GM18867 (cell line): ENCODE measurements around the gene GALNT12.
A peak's percentile ranks its signal among the peaks of the same experiment; 100 is the strongest.

ENCODE experiments used
- ATAC-seq: cut with Tn5 transposase; IDR thresholded peaks from one replicate; pipeline ENCODE4 v1.9.1; 2021; ENCODE audit warnings: mild to moderate bottlenecking, moderate library complexity; ENCODE audit not compliant: unreplicated experiment

GALNT12 gene

GRCh38 chr9:98807070-98807813 lies at the start of gene GALNT12:
TSS of gene GALNT12 (plus strand) at chr9:98807670. CDS start at chr9:98807699, 29 bp downstream.
- ATAC-seq: peak; percentile 56

GRCh38 chr9:98760231-98760630 lies 47.2 kb upstream of the GALNT12 start:
- ATAC-seq: no peak

- no peak for ATAC-seq
Measured at GRCh38 chr9:98763986-98764745, 43.3 kb upstream of the GALNT12 start.

- ATAC-seq: no peak
Measured at GRCh38 chr9:98765256-98765655, 42.2 kb upstream of the GALNT12 start.

DNA sequence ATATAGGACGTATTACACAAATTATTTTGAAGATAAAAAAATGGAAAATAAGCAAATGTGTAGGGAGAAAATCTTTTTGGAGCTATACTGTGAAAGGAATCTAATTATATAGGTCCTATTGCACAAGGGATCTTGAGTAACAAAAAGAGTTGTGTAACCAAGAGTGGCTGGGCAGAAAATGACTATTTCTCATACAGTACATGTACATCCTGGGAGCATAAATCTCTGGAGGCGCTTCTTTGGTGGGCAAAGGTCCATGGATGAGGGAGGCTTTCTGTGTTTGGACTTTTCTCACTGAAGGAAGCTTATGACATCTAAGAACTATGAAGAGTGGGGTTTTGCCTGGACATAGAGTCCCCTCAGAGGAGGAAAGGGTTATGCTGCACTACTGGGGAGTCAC lies 40.9 kb upstream of the GALNT12 start:
- ATAC-seq: no peak

DNA sequence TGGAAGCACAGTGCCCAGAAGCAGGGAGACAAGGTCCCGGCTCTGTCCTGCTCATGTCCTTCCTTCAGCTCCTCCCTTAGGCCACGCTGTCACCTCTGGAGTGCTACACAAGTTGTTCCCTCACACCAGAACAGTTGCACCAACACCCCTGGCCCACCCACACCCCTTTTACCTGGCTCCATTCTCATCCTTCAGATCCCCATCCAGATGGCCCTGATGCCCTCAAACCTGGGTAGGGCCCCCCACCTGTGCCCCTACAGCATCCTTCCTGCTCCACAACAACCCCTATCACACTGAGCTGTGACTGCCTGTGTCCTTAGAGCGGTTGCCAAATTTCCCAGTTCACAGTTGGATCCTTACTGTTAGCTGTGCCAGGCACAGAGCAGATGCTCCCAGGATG lies 40.3 kb upstream of the GALNT12 start:
- ATAC-seq: no peak

- no peak for ATAC-seq
Measured at GRCh38 chr9:98767915-98768314, 39.6 kb upstream of the GALNT12 start.

DNA sequence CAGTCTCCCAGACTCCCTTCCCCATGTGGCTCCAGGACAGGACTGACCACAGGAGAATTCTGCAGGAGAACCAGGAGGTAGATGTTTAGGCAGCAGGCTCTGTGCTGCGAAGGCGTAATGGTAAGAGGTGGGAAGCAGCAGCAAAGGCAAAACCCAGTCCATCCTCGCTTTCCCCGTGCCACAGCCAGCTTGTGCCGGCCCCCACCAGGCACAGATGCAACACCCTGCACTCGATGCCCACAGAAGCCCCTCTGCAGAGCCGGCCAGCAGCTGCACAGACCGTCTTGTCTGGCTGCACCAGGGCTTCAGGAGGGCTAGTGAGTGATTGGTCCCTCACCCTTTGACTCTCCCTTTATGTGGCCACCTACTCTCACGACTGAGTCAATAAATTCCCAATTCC lies 39.1 kb upstream of the GALNT12 start:
- ATAC-seq: no peak

DNA sequence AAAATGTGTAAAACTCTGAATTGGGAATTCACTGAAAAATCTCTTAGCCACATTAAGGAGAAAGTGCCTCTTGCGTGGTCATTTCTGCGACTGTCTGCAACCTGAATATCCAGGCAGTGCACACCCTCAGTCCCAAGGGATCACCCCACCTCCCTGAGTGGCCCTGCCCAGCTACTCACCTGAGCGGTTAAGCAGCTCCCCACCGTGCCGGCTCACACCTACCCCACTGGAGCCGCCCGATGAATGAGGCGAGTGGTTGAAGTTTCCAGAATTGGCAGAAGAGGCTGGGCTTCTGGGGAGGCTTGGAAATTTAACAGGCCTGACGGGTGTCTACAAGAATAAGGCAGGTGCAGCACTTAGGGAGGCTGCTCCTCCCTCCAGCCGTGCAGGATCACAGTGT lies 36.8 kb upstream of the GALNT12 start:
- ATAC-seq: no peak

DNA sequence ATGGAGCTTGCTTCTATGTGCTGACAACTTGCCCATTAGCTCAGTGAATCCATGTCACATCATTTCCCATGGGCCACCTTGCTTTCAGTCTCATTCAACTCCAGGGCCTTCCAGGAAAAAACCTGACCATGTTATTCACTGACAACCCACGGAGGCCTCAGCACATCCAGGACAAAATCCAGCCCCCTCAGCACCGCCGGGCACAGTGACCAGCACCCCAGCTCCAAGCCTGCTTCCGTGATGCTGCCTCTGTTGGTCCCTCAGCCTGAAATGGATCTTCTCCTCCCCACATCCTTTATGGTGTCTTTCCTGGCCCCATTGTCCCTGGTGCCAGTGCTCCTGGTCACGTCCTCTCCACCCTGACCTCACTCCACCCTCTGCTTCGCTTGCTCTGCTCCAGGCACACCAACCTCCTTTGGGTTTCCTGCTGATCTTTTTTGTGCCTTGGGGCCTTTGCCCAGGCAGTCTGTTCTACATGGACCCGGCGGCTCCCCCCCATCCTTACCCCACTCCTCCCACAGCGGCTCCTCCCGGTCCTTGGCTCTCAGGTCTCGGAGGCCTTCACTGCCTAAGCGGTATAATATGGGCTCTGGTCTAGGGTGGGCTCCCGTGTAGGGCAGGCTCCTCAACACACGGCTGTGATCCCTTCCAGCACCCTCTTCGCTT lies 36.1 kb upstream of the GALNT12 start:
- no peak for ATAC-seq

GRCh38 chr9:98772364-98773155 lies 34.9 kb upstream of the GALNT12 start:
- ATAC-seq: no peak

DNA sequence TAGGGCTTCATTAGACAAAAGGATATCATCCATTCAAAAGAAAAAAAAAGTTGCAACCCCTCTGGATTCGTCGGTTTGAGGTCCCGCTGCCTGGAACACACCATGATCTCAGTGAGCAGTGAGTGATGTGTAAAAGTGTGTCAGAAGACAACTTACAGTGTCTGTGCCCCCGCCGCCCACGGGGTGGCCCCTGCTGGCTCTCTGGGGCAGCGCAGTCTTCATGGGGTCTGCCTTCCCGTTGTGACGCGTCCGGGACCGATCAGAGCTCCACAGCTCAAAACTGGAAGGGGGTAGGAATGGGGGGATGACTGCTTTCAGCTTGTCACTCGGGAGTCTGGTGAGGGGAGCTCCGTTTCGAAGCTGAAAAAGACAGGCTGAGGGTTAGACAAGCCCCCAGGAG lies 33.7 kb upstream of the GALNT12 start:
- ATAC-seq: no peak

GRCh38 chr9:98774746-98775145 lies 32.7 kb upstream of the GALNT12 start:
- no peak for ATAC-seq

- no peak for ATAC-seq
Measured at GRCh38 chr9:98775831-98776441, 31.5 kb upstream of the GALNT12 start.

DNA sequence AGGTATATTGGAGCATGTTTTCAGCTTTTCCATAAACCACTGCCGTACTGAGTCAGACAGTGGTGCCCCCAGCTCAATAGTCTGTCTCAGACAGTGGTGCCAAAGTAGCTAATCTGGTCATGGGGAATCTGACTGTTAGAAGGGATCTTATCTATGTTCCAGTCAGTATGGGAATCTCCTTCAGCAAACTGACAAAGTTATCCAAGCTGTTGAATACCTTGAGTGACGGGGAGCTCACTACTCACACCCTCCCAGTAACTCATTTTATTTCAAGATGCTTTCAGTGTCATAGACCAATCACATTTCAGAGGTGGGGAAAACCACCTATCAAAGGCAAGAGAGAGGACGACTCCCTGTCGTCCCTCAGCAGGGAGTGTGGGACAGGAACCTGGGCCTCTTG lies 29.9 kb upstream of the GALNT12 start:
- ATAC-seq: no peak

DNA sequence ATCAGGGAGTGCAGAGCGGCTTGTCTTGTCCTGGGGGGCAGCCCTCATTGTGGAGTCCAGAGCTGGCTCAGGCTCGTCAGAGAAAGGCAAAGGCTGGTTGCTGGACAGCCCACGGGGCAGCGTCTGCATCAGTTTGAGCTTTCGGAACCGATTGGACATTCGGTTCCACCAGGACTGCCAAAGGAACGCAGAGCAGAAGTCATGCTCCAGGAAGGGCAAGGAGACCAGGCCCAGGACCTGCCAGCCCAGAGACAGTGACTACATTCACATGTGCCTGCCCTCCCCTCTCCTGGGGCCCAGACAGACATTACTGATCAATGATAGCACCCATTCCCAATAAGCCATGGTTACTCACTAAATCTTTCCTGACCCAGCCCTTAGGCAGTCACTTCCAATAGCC lies 29.2 kb upstream of the GALNT12 start:
- no peak for ATAC-seq

GRCh38 chr9:98778711-98779530 lies 28.5 kb upstream of the GALNT12 start:
- ATAC-seq: no peak

- no peak for ATAC-seq
Measured at GRCh38 chr9:98780059-98780749, 27.3 kb upstream of the GALNT12 start.
